ENCODE data around the gene ACOT6.

DNA sequence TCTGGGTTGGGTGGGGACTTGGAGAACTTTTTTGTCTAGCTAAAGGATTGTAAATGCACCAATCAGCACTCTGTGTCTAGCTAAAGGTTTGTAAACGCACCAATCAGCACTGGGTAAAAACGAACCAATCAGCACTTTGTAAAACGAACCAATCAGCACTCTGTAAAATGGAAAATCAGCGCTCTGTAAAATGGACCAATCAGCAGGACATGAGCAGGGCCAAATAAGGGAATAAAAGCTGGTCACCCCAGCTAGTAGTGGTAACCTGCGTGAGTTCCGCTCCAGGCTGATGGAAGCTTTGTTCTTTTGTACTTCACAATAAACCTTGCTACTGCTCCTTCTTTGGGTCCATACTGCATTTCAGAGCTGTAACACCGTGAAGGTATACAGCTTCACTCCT lies 45.0 kb upstream of the ACOT6 start:
- TF ChIP-seq, protein P1, sequence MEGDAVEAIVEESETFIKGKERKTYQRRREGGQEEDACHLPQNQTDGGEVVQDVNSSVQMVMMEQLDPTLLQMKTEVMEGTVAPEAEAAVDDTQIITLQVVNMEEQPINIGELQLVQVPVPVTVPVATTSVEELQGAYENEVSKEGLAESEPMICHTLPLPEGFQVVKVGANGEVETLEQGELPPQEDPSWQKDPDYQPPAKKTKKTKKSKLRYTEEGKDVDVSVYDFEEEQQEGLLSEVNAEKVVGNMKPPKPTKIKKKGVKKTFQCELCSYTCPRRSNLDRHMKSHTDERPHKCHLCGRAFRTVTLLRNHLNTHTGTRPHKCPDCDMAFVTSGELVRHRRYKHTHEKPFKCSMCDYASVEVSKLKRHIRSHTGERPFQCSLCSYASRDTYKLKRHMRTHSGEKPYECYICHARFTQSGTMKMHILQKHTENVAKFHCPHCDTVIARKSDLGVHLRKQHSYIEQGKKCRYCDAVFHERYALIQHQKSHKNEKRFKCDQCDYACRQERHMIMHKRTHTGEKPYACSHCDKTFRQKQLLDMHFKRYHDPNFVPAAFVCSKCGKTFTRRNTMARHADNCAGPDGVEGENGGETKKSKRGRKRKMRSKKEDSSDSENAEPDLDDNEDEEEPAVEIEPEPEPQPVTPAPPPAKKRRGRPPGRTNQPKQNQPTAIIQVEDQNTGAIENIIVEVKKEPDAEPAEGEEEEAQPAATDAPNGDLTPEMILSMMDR (IDR thresholded peaks at IDR 0.05; ENCODE audit: insufficient read depth, low read length): no peak
- TF ChIP-seq GABPA (IDR thresholded peaks at IDR 0.05; ENCODE audit: low read depth) (no peak), SPI1 (IDR thresholded peaks at IDR 0.05; ENCODE audit: borderline replicate concordance, low read depth) (no peak), POLR2AphosphoS5 (IDR thresholded peaks at IDR 0.05; ENCODE audit: low read depth) (no peak)
- TF ChIP-seq, protein P2, sequence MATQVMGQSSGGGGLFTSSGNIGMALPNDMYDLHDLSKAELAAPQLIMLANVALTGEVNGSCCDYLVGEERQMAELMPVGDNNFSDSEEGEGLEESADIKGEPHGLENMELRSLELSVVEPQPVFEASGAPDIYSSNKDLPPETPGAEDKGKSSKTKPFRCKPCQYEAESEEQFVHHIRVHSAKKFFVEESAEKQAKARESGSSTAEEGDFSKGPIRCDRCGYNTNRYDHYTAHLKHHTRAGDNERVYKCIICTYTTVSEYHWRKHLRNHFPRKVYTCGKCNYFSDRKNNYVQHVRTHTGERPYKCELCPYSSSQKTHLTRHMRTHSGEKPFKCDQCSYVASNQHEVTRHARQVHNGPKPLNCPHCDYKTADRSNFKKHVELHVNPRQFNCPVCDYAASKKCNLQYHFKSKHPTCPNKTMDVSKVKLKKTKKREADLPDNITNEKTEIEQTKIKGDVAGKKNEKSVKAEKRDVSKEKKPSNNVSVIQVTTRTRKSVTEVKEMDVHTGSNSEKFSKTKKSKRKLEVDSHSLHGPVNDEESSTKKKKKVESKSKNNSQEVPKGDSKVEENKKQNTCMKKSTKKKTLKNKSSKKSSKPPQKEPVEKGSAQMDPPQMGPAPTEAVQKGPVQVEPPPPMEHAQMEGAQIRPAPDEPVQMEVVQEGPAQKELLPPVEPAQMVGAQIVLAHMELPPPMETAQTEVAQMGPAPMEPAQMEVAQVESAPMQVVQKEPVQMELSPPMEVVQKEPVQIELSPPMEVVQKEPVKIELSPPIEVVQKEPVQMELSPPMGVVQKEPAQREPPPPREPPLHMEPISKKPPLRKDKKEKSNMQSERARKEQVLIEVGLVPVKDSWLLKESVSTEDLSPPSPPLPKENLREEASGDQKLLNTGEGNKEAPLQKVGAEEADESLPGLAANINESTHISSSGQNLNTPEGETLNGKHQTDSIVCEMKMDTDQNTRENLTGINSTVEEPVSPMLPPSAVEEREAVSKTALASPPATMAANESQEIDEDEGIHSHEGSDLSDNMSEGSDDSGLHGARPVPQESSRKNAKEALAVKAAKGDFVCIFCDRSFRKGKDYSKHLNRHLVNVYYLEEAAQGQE (IDR thresholded peaks at IDR 0.05; ENCODE audit: insufficient replicate concordance, low read depth): no peak

All from HL-60 (cell line).